OCI-LY1 (cell line): ENCODE data around the gene DNAAF1.

Experiments used
- H2AFZ ChIP-seq: fragments of 200-600 bp; sonication (generic), shearing (Covaris generic); 2 replicates; pipeline ENCODE4 v1.6.0; 2014; ENCODE audit warnings: antibody characterized with exemption, mild to moderate bottlenecking, low read length
- H3F3A ChIP-seq: fragments of 200-600 bp; sonication (generic), shearing (Covaris generic); 2 replicates; pipeline ENCODE4 v1.6.0; 2014; ENCODE audit warnings: mild to moderate bottlenecking, antibody characterized with exemption, low read length, moderate library complexity; ENCODE audit not compliant: insufficient read depth
- H3K27ac ChIP-seq: fragments of 200-600 bp; sonication (generic); 2 replicates; pipeline ENCODE4 v1.5.1; 2014; ENCODE audit warnings: low read length, mixed run types, mild to moderate bottlenecking, low read depth; ENCODE audit not compliant: poor library complexity, severe bottlenecking
- H3K27me3 ChIP-seq: fragments of 200-600 bp; sonication (generic); 2 replicates; pipeline ENCODE4 v1.6.0; 2014; ENCODE audit warnings: antibody characterized with exemption, mild to moderate bottlenecking, low read length, moderate library complexity; ENCODE audit not compliant: insufficient read depth
- H3K36me3 ChIP-seq: fragments of 200-600 bp; sonication (generic); 2 replicates; pipeline ENCODE4 v1.6.1; 2014; ENCODE audit warnings: mild to moderate bottlenecking, antibody characterized with exemption, low read length, moderate library complexity, mixed read lengths; ENCODE audit not compliant: insufficient read depth
- H3K4me1 ChIP-seq: fragments of 200-600 bp; sonication (generic); 2 replicates; pipeline ENCODE4 v1.5.1; 2014; ENCODE audit warnings: mild to moderate bottlenecking, low read length, moderate library complexity; ENCODE audit not compliant: insufficient read depth, severe bottlenecking
- H3K4me2 ChIP-seq: fragments of 200-600 bp; sonication (generic), shearing (Covaris generic); 2 replicates; pipeline ENCODE4 v1.6.1; 2014; ENCODE audit warnings: low read length
- H3K4me3 ChIP-seq: fragments of 200-600 bp; sonication (generic); 2 replicates; pipeline ENCODE4 v1.5.1; 2014; ENCODE audit warnings: low read length, low read depth, mild to moderate bottlenecking, mixed read lengths; ENCODE audit not compliant: poor library complexity, severe bottlenecking
- H3K79me2 ChIP-seq: fragments of 200-600 bp; shearing (Covaris generic); 2 replicates; pipeline ENCODE4 v1.6.1; 2016; ENCODE audit warnings: mixed run types, low read length, mixed read lengths; ENCODE audit not compliant: insufficient read depth
- H3K9ac ChIP-seq: fragments of 200-600 bp; sonication (generic), shearing (Covaris generic); 2 replicates; pipeline ENCODE4 v1.6.1; 2014; ENCODE audit warnings: mild to moderate bottlenecking, low read length, mixed read lengths
- H3K9me2 ChIP-seq: fragments of 200-600 bp; sonication (generic), shearing (Covaris generic); 2 replicates; pipeline ENCODE4 v1.6.1; 2014; ENCODE audit warnings: low read depth, mild to moderate bottlenecking, low read length, mixed read lengths
- H3K9me3 ChIP-seq: fragments of 200-600 bp; shearing (Covaris generic); 2 replicates; pipeline ENCODE4 v1.6.1; 2014; ENCODE audit warnings: low read length, mixed read lengths
- H4K20me1 ChIP-seq: fragments of 200-600 bp; sonication (generic), shearing (Covaris generic); 2 replicates; pipeline ENCODE4 v1.6.0; 2016; ENCODE audit warnings: mild to moderate bottlenecking, low read length; ENCODE audit not compliant: insufficient read depth
- CTCF ChIP-seq: fragments of 200-600 bp; sonication (generic), shearing (Covaris generic); IDR thresholded peaks from 2 replicates; pipeline ENCODE4 v1.5.1; 2017; ENCODE audit warnings: mild to moderate bottlenecking, antibody characterized with exemption, low read length, moderate library complexity, mixed read lengths
- EZH2 ChIP-seq: fragments of 200-600 bp; sonication (generic), shearing (Covaris generic); IDR thresholded peaks from 2 replicates; pipeline ENCODE4 v1.8.0; 2017; ENCODE audit warnings: borderline replicate concordance, mixed run types, mild to moderate bottlenecking, antibody characterized with exemption, low read length, moderate library complexity, mixed read lengths

The DNAAF1 gene

GRCh38 chr16:84223456-84223855, 78.3 kb downstream of the DNAAF1 start:
- H3K9ac ChIP-seq: no peak overlapping the region
- no peaks in the 10 kb centered on the region for H3K79me2 ChIP-seq
- no peak overlapping the region for H3K4me2 ChIP-seq
- no peaks in the 10 kb centered on the region for H3F3A ChIP-seq
- H3K36me3 ChIP-seq: no peaks in the 10 kb centered on the region
- H4K20me1 ChIP-seq: no peaks in the 10 kb centered on the region
- no peak for TF ChIP-seq EZH2
- TF ChIP-seq CTCF: no peak
- H3K27ac ChIP-seq: no peak overlapping the region
- no peak overlapping the region for H3K4me3 ChIP-seq
- no peaks in the 10 kb centered on the region for H3K4me1 ChIP-seq
- peaks cover 5% of the 10 kb centered on the region; the same call in 1 of the 2 replicates for H3K27me3 ChIP-seq
- no peak overlapping the region for H2AFZ ChIP-seq
- H3K9me3 ChIP-seq: no peaks in the 10 kb centered on the region
- no peaks in the 10 kb centered on the region for H3K9me2 ChIP-seq

GRCh38 chr16:84224554-84224953, 79.4 kb downstream of the DNAAF1 start:
- no peak overlapping the region for H3K27ac ChIP-seq
- no peaks in the 10 kb centered on the region for H4K20me1 ChIP-seq
- no peaks in the 10 kb centered on the region for H3K79me2 ChIP-seq
- H3K4me3 ChIP-seq: no peak overlapping the region
- no peak overlapping the region for H3K9ac ChIP-seq
- H3K36me3 ChIP-seq: no peaks in the 10 kb centered on the region
- no peak overlapping the region for H2AFZ ChIP-seq
- no peaks in the 10 kb centered on the region for H3K4me1 ChIP-seq
- TF ChIP-seq CTCF (no peak), EZH2 (no peak)
- H3K9me2 ChIP-seq: no peaks in the 10 kb centered on the region
- H3F3A ChIP-seq: no peaks in the 10 kb centered on the region
- H3K9me3 ChIP-seq: no peaks in the 10 kb centered on the region
- H3K27me3 ChIP-seq: no peaks in the 10 kb centered on the region; the same call in 1 of the 2 replicates
- no peak overlapping the region for H3K4me2 ChIP-seq

GRCh38 chr16:84225126-84225525, 80.0 kb downstream of the DNAAF1 start:
- H3K4me3 ChIP-seq: no peak overlapping the region
- H3K9ac ChIP-seq: no peak overlapping the region
- H4K20me1 ChIP-seq: no peaks in the 10 kb centered on the region
- no peaks in the 10 kb centered on the region for H3F3A ChIP-seq
- no peak for TF ChIP-seq CTCF
- no peak for TF ChIP-seq EZH2
- H2AFZ ChIP-seq: no peak overlapping the region
- H3K4me1 ChIP-seq: no peaks in the 10 kb centered on the region
- H3K27ac ChIP-seq: no peak overlapping the region
- H3K36me3 ChIP-seq: no peaks in the 10 kb centered on the region
- H3K4me2 ChIP-seq: no peak overlapping the region
- H3K9me2 ChIP-seq: no peaks in the 10 kb centered on the region
- H3K79me2 ChIP-seq: no peaks in the 10 kb centered on the region
- H3K27me3 ChIP-seq: no peaks in the 10 kb centered on the region; the same call in 1 of the 2 replicates
- H3K9me3 ChIP-seq: no peaks in the 10 kb centered on the region
